DMS153 (cell line): ENCODE results near the gene CPEB3.
"Not testable (repeated sequence)": the region's sequence is repeated elsewhere in the genome, so short reads cannot be mapped to it uniquely, and the experiment has no call there.

Experiments
- DNase-seq: peaks from one replicate; lab custom pipeline; 2025; lab: John Stamatoyannopoulos, UW

Gene CPEB3

GRCh38 chr10:92031580-92031979 lies 259.3 kb downstream of the CPEB3 start:
- DNase-seq, result no peak

- DNase-seq, result no peak
Observed at GRCh38 chr10:92027141-92027540, 263.7 kb downstream of the CPEB3 start.

GRCh38 chr10:92025340-92025739 lies 265.5 kb downstream of the CPEB3 start:
- not testable (repeated sequence) for DNase-seq

- DNase-seq, result no peak
Observed at GRCh38 chr10:92024700-92025099, 266.2 kb downstream of the CPEB3 start.

- no peak for DNase-seq
Observed at GRCh38 chr10:92014620-92015019, 276.3 kb downstream of the CPEB3 start.

GRCh38 chr10:92011560-92012214 lies 279.2 kb downstream of the CPEB3 start:
- no peak for DNase-seq

- no peak for DNase-seq
Observed at GRCh38 chr10:92010047-92010735, 280.7 kb downstream of the CPEB3 start.

GRCh38 chr10:92009445-92009844 lies 281.4 kb downstream of the CPEB3 start:
- DNase-seq, result no peak

GRCh38 chr10:92005978-92006377 lies 284.9 kb downstream of the CPEB3 start:
- no peak for DNase-seq

GRCh38 chr10:92003258-92003657 lies 287.6 kb downstream of the CPEB3 start:
- DNase-seq, result peak; percentile 73

- DNase-seq, result no peak
Observed at GRCh38 chr10:92001995-92002394, 288.9 kb downstream of the CPEB3 start.

- no peak for DNase-seq
Observed at GRCh38 chr10:92001581-92001980, 289.3 kb downstream of the CPEB3 start.
